Measurements from ENCODE around the gene FFAR3.

Gene FFAR3

GRCh38 chr19:35328851-35329285 is 29.4 kb upstream of the FFAR3 start, which contains the start of gene CD22:
CD22 (plus strand) TSS chr19:35329187; CDS start chr19:35332041, 2,854 bp downstream.
- FAIRE-seq: peak; percentile 97
- DNase-seq (ENCODE audit: insufficient read length, low spot score): no peak
- no peak for TF ChIP-seq POU2F2 (IDR thresholded peaks at IDR 0.05; ENCODE audit: low read depth, low read length)
- TF ChIP-seq POLR2AphosphoS5 (IDR thresholded peaks at IDR 0.05; ENCODE audit: low read depth, low read length): peak; percentile 93
- peak; percentile 62 for TF ChIP-seq SPI1 (IDR thresholded peaks at IDR 0.05; ENCODE audit: low read depth, low read length)
- peak; percentile 94 for TF ChIP-seq POLR2A (IDR thresholded peaks at IDR 0.05; ENCODE audit: low read depth, low read length)
- peak; percentile 84; the same call in 1 of the 2 replicates for TF ChIP-seq TAF1 (IDR thresholded peaks at IDR 0.05; ENCODE audit: low read depth, low read length)
- no peak for TF ChIP-seq PAX5 (IDR thresholded peaks at IDR 0.05; ENCODE audit: insufficient read depth, low read length, severe bottlenecking)

- TF ChIP-seq POU2F2 (IDR thresholded peaks at IDR 0.05; ENCODE audit: low read depth, low read length): no peak
- no peak for TF ChIP-seq TAF1 (IDR thresholded peaks at IDR 0.05; ENCODE audit: low read depth, low read length)
- TF ChIP-seq SPI1 (IDR thresholded peaks at IDR 0.05; ENCODE audit: low read depth, low read length): no peak
- no peak for TF ChIP-seq POLR2AphosphoS5 (IDR thresholded peaks at IDR 0.05; ENCODE audit: low read depth, low read length)
- no peak for TF ChIP-seq POLR2A (IDR thresholded peaks at IDR 0.05; ENCODE audit: low read depth, low read length)
- no peak for TF ChIP-seq PAX5 (IDR thresholded peaks at IDR 0.05; ENCODE audit: insufficient read depth, low read length, severe bottlenecking)
- no peak for DNase-seq (ENCODE audit: insufficient read length, low spot score)
- no peak for FAIRE-seq
These were observed 28.9 kb upstream of the FFAR3 start for GRCh38 chr19:35329323-35329722.

GRCh38 chr19:35330475-35330874 is 27.8 kb upstream of the FFAR3 start:
- DNase-seq (ENCODE audit: insufficient read length, low spot score) (no peak), FAIRE-seq (peak; percentile 99)
- TF ChIP-seq POLR2A (IDR thresholded peaks at IDR 0.05; ENCODE audit: low read depth, low read length) (0 out of 2 replicates have a peak, but pooled peaks have one; percentile 33), SPI1 (IDR thresholded peaks at IDR 0.05; ENCODE audit: low read depth, low read length) (no peak), POLR2AphosphoS5 (IDR thresholded peaks at IDR 0.05; ENCODE audit: low read depth, low read length) (peak; percentile 44; the same call in 1 of the 2 replicates), PAX5 (IDR thresholded peaks at IDR 0.05; ENCODE audit: insufficient read depth, low read length, severe bottlenecking) (peak; percentile 66), TAF1 (IDR thresholded peaks at IDR 0.05; ENCODE audit: low read depth, low read length) (0 out of 2 replicates have a peak, but pooled peaks have one; percentile 15), POU2F2 (IDR thresholded peaks at IDR 0.05; ENCODE audit: low read depth, low read length) (peak; percentile 73)

GRCh38 chr19:35331551-35332214 is 26.6 kb upstream of the FFAR3 start:
- FAIRE-seq: peak; percentile 41
- no peak for DNase-seq (ENCODE audit: insufficient read length, low spot score)

GRCh38 chr19:35332817-35333216 is 25.4 kb upstream of the FFAR3 start:
- no peak for DNase-seq (ENCODE audit: insufficient read length, low spot score)
- FAIRE-seq: peak; percentile 98

More at GRCh38 chr19:35331551-35332214, 26.6 kb upstream of the FFAR3 start:
- no peak for TF ChIP-seq POLR2AphosphoS5 (IDR thresholded peaks at IDR 0.05; ENCODE audit: low read depth, low read length)
- TF ChIP-seq SPI1 (IDR thresholded peaks at IDR 0.05; ENCODE audit: low read depth, low read length): no peak
- TF ChIP-seq PAX5 (IDR thresholded peaks at IDR 0.05; ENCODE audit: insufficient read depth, low read length, severe bottlenecking): no peak
- no peak for TF ChIP-seq POLR2A (IDR thresholded peaks at IDR 0.05; ENCODE audit: low read depth, low read length)
- TF ChIP-seq TAF1 (IDR thresholded peaks at IDR 0.05; ENCODE audit: low read depth, low read length): no peak
- TF ChIP-seq POU2F2 (IDR thresholded peaks at IDR 0.05; ENCODE audit: low read depth, low read length): no peak

GRCh38 chr19:35334144-35334753 is 24.0 kb upstream of the FFAR3 start:
- DNase-seq (ENCODE audit: insufficient read length, low spot score) (no peak), FAIRE-seq (peak; percentile 69)

More at GRCh38 chr19:35332817-35333216, 25.4 kb upstream of the FFAR3 start:
- TF ChIP-seq SPI1 (IDR thresholded peaks at IDR 0.05; ENCODE audit: low read depth, low read length): no peak
- TF ChIP-seq POLR2AphosphoS5 (IDR thresholded peaks at IDR 0.05; ENCODE audit: low read depth, low read length): peak; percentile 68; the same call in 1 of the 2 replicates
- TF ChIP-seq POU2F2 (IDR thresholded peaks at IDR 0.05; ENCODE audit: low read depth, low read length): no peak
- no peak for TF ChIP-seq PAX5 (IDR thresholded peaks at IDR 0.05; ENCODE audit: insufficient read depth, low read length, severe bottlenecking)
- TF ChIP-seq POLR2A (IDR thresholded peaks at IDR 0.05; ENCODE audit: low read depth, low read length): 0 out of 2 replicates have a peak, but pooled peaks have one; percentile 44
- TF ChIP-seq TAF1 (IDR thresholded peaks at IDR 0.05; ENCODE audit: low read depth, low read length): no peak

GRCh38 chr19:35336166-35336955 is 21.9 kb upstream of the FFAR3 start:
- FAIRE-seq (peak; percentile 55), DNase-seq (ENCODE audit: insufficient read length, low spot score) (no peak)
- TF ChIP-seq POLR2A (IDR thresholded peaks at IDR 0.05; ENCODE audit: low read depth, low read length) (no peak), PAX5 (IDR thresholded peaks at IDR 0.05; ENCODE audit: insufficient read depth, low read length, severe bottlenecking) (no peak)

More at GRCh38 chr19:35334144-35334753, 24.0 kb upstream of the FFAR3 start:
- TF ChIP-seq POLR2A (IDR thresholded peaks at IDR 0.05; ENCODE audit: low read depth, low read length): peak; percentile 50; the same call in 1 of the 2 replicates
- TF ChIP-seq SPI1 (IDR thresholded peaks at IDR 0.05; ENCODE audit: low read depth, low read length): no peak

- FAIRE-seq (peak; percentile 82), DNase-seq (ENCODE audit: insufficient read length, low spot score) (no peak)
- TF ChIP-seq SPI1 (IDR thresholded peaks at IDR 0.05; ENCODE audit: low read depth, low read length): peak; percentile 61
- TF ChIP-seq POLR2A (IDR thresholded peaks at IDR 0.05; ENCODE audit: low read depth, low read length): no peak
- no peak for TF ChIP-seq POU2F2 (IDR thresholded peaks at IDR 0.05; ENCODE audit: low read depth, low read length)
- TF ChIP-seq POLR2AphosphoS5 (IDR thresholded peaks at IDR 0.05; ENCODE audit: low read depth, low read length): no peak
- no peak for TF ChIP-seq TAF1 (IDR thresholded peaks at IDR 0.05; ENCODE audit: low read depth, low read length)
- no peak for TF ChIP-seq PAX5 (IDR thresholded peaks at IDR 0.05; ENCODE audit: insufficient read depth, low read length, severe bottlenecking)
These were observed 20.9 kb upstream of the FFAR3 start for GRCh38 chr19:35337097-35337983.
